Hepatocyte (in vitro differentiated cells): Measurements from ENCODE around the gene ARHGEF12. TPM values are rescaled to one million over a fixed set of nuclear protein-coding genes. Genes with fewer than 3 reads are reported as not detected.

ENCODE experiments used
- DNase-seq: peaks from one replicate; pipeline ENCODE4 v3.0.0-alpha.2; 2016; ENCODE audit warnings: low spot score
- H2AFZ ChIP-seq: fragments of 200-600 bp; sonication (generic); 2 replicates; pipeline ENCODE4 v1.6.0; 2016; ENCODE audit warnings: antibody characterized with exemption, mild to moderate bottlenecking
- H3K27ac ChIP-seq: fragments of 200-600 bp; sonication (generic); 2 replicates; pipeline ENCODE4 v1.5.1; 2016; ENCODE audit warnings: mild to moderate bottlenecking
- H3K27me3 ChIP-seq: fragments of 200-600 bp; sonication (generic); 2 replicates; pipeline ENCODE4 v1.6.1; 2016
- H3K36me3 ChIP-seq: fragments of 200-600 bp; sonication (generic); replicated peaks from 2 replicates; pipeline ENCODE4 v1.5.1; 2016; ENCODE audit warnings: low read depth; ENCODE audit not compliant: insufficient read depth
- H3K4me1 ChIP-seq: fragments of 200-600 bp; sonication (generic); 2 replicates; pipeline ENCODE4 v1.5.1; 2016; ENCODE audit warnings: mild to moderate bottlenecking, moderate library complexity; ENCODE audit not compliant: insufficient read depth
- H3K4me2 ChIP-seq: fragments of 200-600 bp; sonication (generic); 2 replicates; pipeline ENCODE4 v1.6.0; 2016
- H3K4me3 ChIP-seq: fragments of 200-600 bp; sonication (generic); 2 replicates; pipeline ENCODE4 v1.5.1; 2016; ENCODE audit warnings: mild to moderate bottlenecking
- H3K79me2 ChIP-seq: fragments of 200-600 bp; sonication (generic); 2 replicates; pipeline ENCODE4 v1.6.0; 2017; ENCODE audit warnings: mild to moderate bottlenecking
- H3K9me2 ChIP-seq: fragments of 200-600 bp; sonication (generic); replicated peaks from 2 replicates; pipeline ENCODE4 v1.6.0; 2017; ENCODE audit warnings: mild to moderate bottlenecking; ENCODE audit not compliant: insufficient read depth
- H3K9me3 ChIP-seq: fragments of 200-600 bp; sonication (generic); 2 replicates; pipeline ENCODE4 v1.5.1; 2016; ENCODE audit warnings: low read depth, mild to moderate bottlenecking
- H4K20me1 ChIP-seq: fragments of 200-600 bp; sonication (generic); 2 replicates; pipeline ENCODE4 v1.6.0; 2016; ENCODE audit warnings: mild to moderate bottlenecking; ENCODE audit not compliant: insufficient read depth, poor library complexity, severe bottlenecking
- CTCF ChIP-seq: fragments of 200-600 bp; sonication (generic); IDR thresholded peaks from 2 replicates; pipeline ENCODE4 v1.5.1; 2016; ENCODE audit warnings: antibody characterized with exemption, mild to moderate bottlenecking; ENCODE audit not compliant: poor library complexity
- EZH2 ChIP-seq: fragments of 200-600 bp; sonication (generic); IDR thresholded peaks from 2 replicates; pipeline ENCODE4 v1.6.1; 2016; ENCODE audit warnings: antibody characterized with exemption, mild to moderate bottlenecking, borderline replicate concordance
- EZH2phosphoT487 ChIP-seq: fragments of 200-600 bp; sonication (generic); IDR thresholded peaks from one replicate; pipeline ENCODE4 v1.6.1; 2018; ENCODE audit warnings: antibody characterized with exemption, mild to moderate bottlenecking, low read depth, moderate library complexity; ENCODE audit not compliant: unreplicated experiment, severe bottlenecking
- WGBS: methylation state at CpG from one replicate; pipeline ENCODE4 v1.1.6; 2016; ENCODE audit warnings: low lambda C conversion rate; ENCODE audit errors: missing lambda C conversion rate; 5-methylcytosine and 5-hydroxymethylcytosine counted together
- polyA plus RNA-seq: library from polyadenylated mRNA; unstranded; fragments of >200 nt; fragmentation: Nextera tagmentation; extraction: Ambion mirVana; gene quantifications from 2 replicates; pipeline ENCODE4 v1.2.1, GENCODE V29; 2016
- total RNA-seq: library from RNA; depleted of rRNA; stranded (reverse); fragments of >200 nt; gene quantifications from 2 replicates; pipeline ENCODE4 v1.2.3, GENCODE V29; 2014

Gene ARHGEF12
- total and polyA plus RNA-seq, 2 experiments from 2014 or later = 21.2 to 75.1 TPM

DNA sequence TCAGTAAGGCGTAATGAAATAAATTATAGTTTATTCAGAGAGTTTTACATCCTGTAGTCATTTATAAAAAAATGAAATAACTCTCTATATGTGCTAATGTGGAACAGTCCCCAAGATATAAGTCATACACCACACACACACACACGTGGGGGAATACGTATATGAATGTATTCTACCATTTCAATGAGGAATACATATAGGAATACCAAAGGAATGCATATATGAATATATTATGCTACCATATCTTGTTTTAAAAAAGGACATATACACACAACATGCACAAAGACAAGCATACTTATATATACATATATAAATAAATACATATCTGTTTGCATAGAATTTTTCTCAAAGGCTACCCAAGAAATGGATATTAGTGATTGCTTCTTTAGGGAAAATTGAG, 135.8 kb downstream of the ARHGEF12 start:
- WGBS = 99% methylated on average over 3 of the region's 3 CpGs
- no peaks in the 10 kb centered on the region for H3K9me3 ChIP-seq
- no peak overlapping the region for H2AFZ ChIP-seq
- H3K4me1 ChIP-seq = no peaks in the 10 kb centered on the region
- TF ChIP-seq CTCF = no peak
- no peak for TF ChIP-seq EZH2phosphoT487
- no peak for TF ChIP-seq EZH2
- no peaks in the 10 kb centered on the region for H3K9me2 ChIP-seq
- no peaks in the 10 kb centered on the region for H4K20me1 ChIP-seq
- no peak overlapping the region for H3K4me2 ChIP-seq
- no peak overlapping the region for H3K27ac ChIP-seq
- no peaks in the 10 kb centered on the region for H3K79me2 ChIP-seq
- no peak for DNase-seq
- H3K36me3 ChIP-seq = no peaks in the 10 kb centered on the region
- no peak overlapping the region for H3K4me3 ChIP-seq
- no peaks in the 10 kb centered on the region for H3K27me3 ChIP-seq

DNA sequence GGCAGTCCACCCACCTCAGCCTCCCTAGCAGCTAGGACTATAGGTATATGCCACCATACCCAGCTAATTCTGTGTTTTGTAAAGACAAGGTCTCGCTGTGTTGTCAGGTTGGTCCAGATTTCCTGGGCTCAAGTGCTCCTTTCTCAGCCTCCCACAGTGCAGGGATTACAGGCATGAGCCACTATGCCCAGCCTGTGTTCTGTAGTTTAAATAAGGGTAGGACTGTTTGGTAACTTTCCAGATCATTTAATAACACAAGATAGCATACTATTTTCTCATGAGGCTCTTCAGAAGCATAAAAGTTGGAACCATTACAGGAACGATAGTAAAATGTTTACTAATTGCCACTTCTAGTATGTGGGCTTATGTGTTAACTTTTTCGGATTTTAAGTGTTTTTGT, 137.3 kb downstream of the ARHGEF12 start:
- Histone ChIP-seq H3K4me2 (no peak overlapping the region), H3K4me3 (no peak overlapping the region), H4K20me1 (no peaks in the 10 kb centered on the region), H3K79me2 (no peaks in the 10 kb centered on the region), H3K9me3 (no peaks in the 10 kb centered on the region), H3K27ac (no peak overlapping the region), H3K36me3 (no peaks in the 10 kb centered on the region), H3K9me2 (no peaks in the 10 kb centered on the region), H2AFZ (no peak overlapping the region), H3K27me3 (no peaks in the 10 kb centered on the region), H3K4me1 (no peaks in the 10 kb centered on the region)
- no peak for DNase-seq
- TF ChIP-seq EZH2 (no peak), EZH2phosphoT487 (no peak), CTCF (no peak)
- WGBS = 86% methylated on average over 3 of the region's 3 CpGs

- TF ChIP-seq EZH2phosphoT487 (no peak), EZH2 (no peak), CTCF (no peak)
- Histone ChIP-seq H3K4me2 (no peak overlapping the region), H3K36me3 (peaks cover 5% of the 10 kb centered on the region), H3K27me3 (no peaks in the 10 kb centered on the region), H3K79me2 (no peaks in the 10 kb centered on the region), H2AFZ (no peak overlapping the region), H3K9me2 (no peaks in the 10 kb centered on the region), H3K27ac (no peak overlapping the region), H3K4me3 (no peak overlapping the region), H3K4me1 (no peaks in the 10 kb centered on the region), H4K20me1 (no peaks in the 10 kb centered on the region), H3K9me3 (no peaks in the 10 kb centered on the region)
- 100% methylated on average over 6 of the region's 6 CpGs for WGBS
- no peak for DNase-seq
Observed at GRCh38 chr11:120482149-120482548, 145.9 kb downstream of the ARHGEF12 start.

DNA sequence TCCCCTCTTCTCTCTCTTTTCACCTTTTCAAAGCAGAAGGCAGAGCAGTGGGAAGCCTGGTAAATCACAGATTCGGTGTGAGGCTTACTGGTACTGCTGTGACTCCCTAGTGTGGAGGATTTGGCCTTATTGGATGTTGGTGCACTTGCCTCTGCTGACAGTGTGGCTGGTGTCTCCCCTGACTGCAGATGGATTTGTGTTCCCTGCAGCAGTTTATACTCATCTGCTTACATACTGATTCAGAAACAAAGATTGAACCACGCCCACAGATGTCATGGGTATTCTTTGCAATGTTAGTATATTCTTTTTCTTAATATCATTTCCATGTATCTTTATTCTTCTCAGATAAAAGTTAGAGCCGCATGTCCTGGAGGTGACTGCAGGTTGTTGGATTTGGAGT, 148.5 kb downstream of the ARHGEF12 start:
- Histone ChIP-seq H3K4me2 (no peak overlapping the region), H3K4me3 (no peak overlapping the region), H3K4me1 (no peaks in the 10 kb centered on the region), H3K79me2 (no peaks in the 10 kb centered on the region), H3K27ac (no peak overlapping the region), H2AFZ (no peak overlapping the region), H4K20me1 (no peaks in the 10 kb centered on the region), H3K9me3 (no peaks in the 10 kb centered on the region), H3K9me2 (no peaks in the 10 kb centered on the region), H3K36me3 (no peaks in the 10 kb centered on the region), H3K27me3 (no peaks in the 10 kb centered on the region)
- no peak for TF ChIP-seq CTCF
- TF ChIP-seq EZH2 = no peak
- TF ChIP-seq EZH2phosphoT487 = no peak
- DNase-seq = no peak
- WGBS = 86% methylated on average over 3 of the region's 3 CpGs
